ENCODE results near the gene ELK1. TPM values are rescaled to one million over a fixed set of nuclear protein-coding genes. Genes with fewer than 3 reads are reported as not detected.
"Not testable (repeated sequence)": the region's sequence is repeated elsewhere in the genome, so short reads cannot be mapped to it uniquely, and the experiment has no call there.

Gene ELK1
- total RNA-seq, 4 donors from 2014 or later: 11.6 to 27.5 (median 18.6) TPM

DNA sequence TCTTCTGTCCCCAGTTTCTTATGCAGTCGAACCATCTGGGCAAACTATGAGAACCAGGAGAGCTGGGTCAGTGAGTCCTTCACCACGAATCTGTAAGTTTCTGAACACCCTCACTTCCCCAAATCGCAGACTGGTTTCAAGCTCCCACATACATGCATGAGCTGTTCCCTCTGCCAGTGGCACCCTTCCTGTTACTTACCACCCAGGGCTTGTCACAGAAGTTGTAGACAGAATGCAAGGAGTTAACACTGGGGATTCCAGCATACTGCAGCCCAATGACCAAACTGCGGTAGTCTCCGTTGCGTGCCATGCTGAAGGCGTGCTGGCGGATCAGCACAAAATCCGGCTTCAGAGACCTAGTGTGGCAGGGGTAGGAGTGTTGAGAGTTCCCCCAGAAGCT lies 45.3 kb downstream of the ELK1 start:
- H3K4me3 ChIP-seq: no peak overlapping the region
- H3K27ac ChIP-seq: no peak overlapping the region
- H3K36me3 ChIP-seq: no peaks in the 10 kb centered on the region
- no peaks in the 10 kb centered on the region for H3K27me3 ChIP-seq
- TF ChIP-seq EP300 (IDR thresholded peaks at IDR 0.05; ENCODE audit: low read depth) (no peak), POLR2A (IDR thresholded peaks at IDR 0.05) (no peak)
- TF ChIP-seq, protein P1, sequence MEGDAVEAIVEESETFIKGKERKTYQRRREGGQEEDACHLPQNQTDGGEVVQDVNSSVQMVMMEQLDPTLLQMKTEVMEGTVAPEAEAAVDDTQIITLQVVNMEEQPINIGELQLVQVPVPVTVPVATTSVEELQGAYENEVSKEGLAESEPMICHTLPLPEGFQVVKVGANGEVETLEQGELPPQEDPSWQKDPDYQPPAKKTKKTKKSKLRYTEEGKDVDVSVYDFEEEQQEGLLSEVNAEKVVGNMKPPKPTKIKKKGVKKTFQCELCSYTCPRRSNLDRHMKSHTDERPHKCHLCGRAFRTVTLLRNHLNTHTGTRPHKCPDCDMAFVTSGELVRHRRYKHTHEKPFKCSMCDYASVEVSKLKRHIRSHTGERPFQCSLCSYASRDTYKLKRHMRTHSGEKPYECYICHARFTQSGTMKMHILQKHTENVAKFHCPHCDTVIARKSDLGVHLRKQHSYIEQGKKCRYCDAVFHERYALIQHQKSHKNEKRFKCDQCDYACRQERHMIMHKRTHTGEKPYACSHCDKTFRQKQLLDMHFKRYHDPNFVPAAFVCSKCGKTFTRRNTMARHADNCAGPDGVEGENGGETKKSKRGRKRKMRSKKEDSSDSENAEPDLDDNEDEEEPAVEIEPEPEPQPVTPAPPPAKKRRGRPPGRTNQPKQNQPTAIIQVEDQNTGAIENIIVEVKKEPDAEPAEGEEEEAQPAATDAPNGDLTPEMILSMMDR (IDR thresholded peaks at IDR 0.05): no peak
- no peak for DNase-seq
- intact Hi-C loops (cut with DNase I; ENCODE audit: low total_unique reads): no loop called here
- WGBS, 2 donors (ENCODE audit: low coverage in 1 of 2): 78% methylated on average over 9 of the region's 9 CpGs; no CpG with 5 or more reads in 1 of the 2 donors
- in situ Hi-C loops (cut with MboI; ENCODE audit: low pct_ligation_motif_present in 1 of 4, low pct_unique_long_range_greater_than_20kb in 1 of 4, low sequenced_read_pairs in 3 of 4): no loop called here
- H3K9me3 ChIP-seq: no peaks in the 10 kb centered on the region
- H3K4me1 ChIP-seq: no peaks in the 10 kb centered on the region

DNA sequence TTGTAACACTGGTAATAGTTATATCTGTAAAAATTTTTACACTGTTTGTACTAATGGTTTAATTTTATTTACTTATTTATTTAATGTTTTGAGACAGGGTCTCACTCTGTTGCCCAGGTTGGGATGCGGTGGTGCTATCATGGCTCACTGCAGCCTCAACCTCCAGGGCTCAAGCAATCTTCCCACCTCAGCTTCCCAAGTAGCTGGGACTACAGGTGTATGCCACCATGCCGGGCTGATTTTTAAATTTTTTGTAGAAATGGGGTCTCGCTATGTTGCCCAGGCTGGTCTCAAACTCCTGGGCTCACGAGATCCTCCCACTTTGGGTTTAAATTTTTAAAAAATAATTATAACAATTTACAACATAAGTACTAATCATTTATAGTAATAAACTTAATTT lies 47.2 kb downstream of the ELK1 start:
- 93% methylated on average over 4 of the region's 4 CpGs; no CpG with 5 or more reads in 1 of the 2 donors for WGBS, 2 donors (ENCODE audit: low coverage in 1 of 2)

DNA sequence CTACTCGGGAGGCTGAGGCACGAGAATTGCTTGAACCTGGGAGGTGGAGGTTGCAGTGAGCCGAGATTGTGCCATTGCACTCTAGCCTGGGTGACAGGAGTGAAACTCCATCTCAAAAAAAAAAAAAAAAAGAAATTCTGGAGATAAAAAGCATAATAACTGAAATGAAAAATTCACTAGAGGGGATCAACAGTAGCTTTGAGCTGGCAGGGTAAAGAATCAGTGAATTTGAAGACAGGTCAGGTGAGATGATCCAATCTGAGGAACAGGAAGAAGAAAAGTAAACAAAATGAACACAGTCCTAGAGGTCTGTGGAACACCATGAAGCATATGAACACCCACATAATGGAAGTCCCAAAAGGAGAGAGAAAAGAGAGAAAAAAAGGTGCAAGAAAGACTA lies 53.1 kb downstream of the ELK1 start:
- DNase-seq: no peak
- no peaks in the 10 kb centered on the region for H3K9me3 ChIP-seq
- H3K27me3 ChIP-seq: no peaks in the 10 kb centered on the region
- H3K4me1 ChIP-seq: no peaks in the 10 kb centered on the region
- in situ Hi-C loops (cut with MboI; ENCODE audit: low pct_ligation_motif_present in 1 of 4, low pct_unique_long_range_greater_than_20kb in 1 of 4, low sequenced_read_pairs in 3 of 4) (no loop called here), intact Hi-C loops (cut with DNase I; ENCODE audit: low total_unique reads) (no loop called here)
- no peak overlapping the region for H3K27ac ChIP-seq
- WGBS, 2 donors (ENCODE audit: low coverage in 1 of 2): 89% methylated on average over 3 of the region's 3 CpGs; no CpG with 5 or more reads in 1 of the 2 donors
- TF ChIP-seq, protein P1 (IDR thresholded peaks at IDR 0.05): no peak
- TF ChIP-seq POLR2A (IDR thresholded peaks at IDR 0.05) (no peak), EP300 (IDR thresholded peaks at IDR 0.05; ENCODE audit: low read depth) (no peak), POLR2AphosphoS5 (IDR thresholded peaks at IDR 0.05) (no peak)
- no peak overlapping the region for H3K4me3 ChIP-seq
- no peaks in the 10 kb centered on the region for H3K36me3 ChIP-seq

More for the DNA sequence above, 47.2 kb downstream of the ELK1 start:
- intact Hi-C loops (cut with DNase I; ENCODE audit: low total_unique reads); H3K27ac ChIP-seq; H3K9me3 ChIP-seq; DNase-seq; in situ Hi-C loops (cut with MboI; ENCODE audit: low pct_ligation_motif_present in 1 of 4, low pct_unique_long_range_greater_than_20kb in 1 of 4, low sequenced_read_pairs in 3 of 4); H3K4me1 ChIP-seq; H3K4me3 ChIP-seq; H3K27me3 ChIP-seq; H3K36me3 ChIP-seq: not testable (repeated sequence)

DNA sequence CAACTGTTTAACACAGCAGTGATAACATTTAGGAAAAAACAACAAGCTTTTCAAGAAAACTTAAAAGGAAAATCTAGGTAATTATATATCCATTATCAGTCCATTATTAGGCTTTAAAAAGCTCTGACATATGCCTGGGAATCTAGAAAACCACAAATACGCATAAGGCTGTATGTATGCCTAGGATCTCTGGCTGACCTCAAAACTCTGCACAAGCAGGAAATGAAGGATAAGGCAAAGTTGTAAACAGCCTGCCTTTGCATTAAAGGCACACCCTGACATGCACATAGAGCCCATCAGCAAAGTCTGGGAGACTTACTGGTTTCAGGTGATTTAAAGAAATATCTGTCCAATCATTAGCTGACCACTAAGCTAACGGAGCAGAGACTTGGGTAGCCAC lies 54.1 kb downstream of the ELK1 start:
- TF ChIP-seq EP300 (IDR thresholded peaks at IDR 0.05; ENCODE audit: low read depth): no peak
- TF ChIP-seq POLR2AphosphoS5 (IDR thresholded peaks at IDR 0.05): no peak
- intact Hi-C loops (cut with DNase I; ENCODE audit: low total_unique reads): no loop called here

DNA sequence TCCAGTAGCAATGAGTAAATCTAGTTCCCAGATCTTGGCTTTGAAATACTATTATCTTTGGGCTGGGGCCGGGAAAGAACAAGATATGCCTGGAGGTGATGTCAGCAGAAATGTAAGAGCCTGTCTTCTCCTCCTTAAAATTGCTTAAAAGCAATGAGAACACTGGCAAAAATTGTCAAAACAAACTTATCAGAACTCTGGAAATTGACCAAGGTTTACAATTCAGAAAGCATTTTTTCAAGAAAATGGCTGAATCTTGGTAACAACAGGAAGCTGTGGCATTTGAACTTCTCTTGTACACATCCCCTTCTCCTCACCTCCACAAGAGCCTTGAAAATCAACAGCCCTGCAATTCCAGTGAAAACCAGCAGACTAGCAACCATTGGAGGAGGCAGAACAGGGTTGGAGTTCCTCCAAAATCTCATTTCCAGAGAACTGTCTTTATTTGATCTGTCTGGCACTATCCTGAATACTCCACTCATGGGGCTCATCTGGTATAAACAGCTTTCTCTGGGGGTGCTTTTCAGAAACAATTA lies 54.6 kb downstream of the ELK1 start:
- no peak overlapping the region for H3K27ac ChIP-seq
- intact Hi-C loops (cut with DNase I; ENCODE audit: low total_unique reads) (no loop called here), in situ Hi-C loops (cut with MboI; ENCODE audit: low pct_ligation_motif_present in 1 of 4, low pct_unique_long_range_greater_than_20kb in 1 of 4, low sequenced_read_pairs in 3 of 4) (no loop called here)
- TF ChIP-seq POLR2A (IDR thresholded peaks at IDR 0.05) (no peak), POLR2AphosphoS5 (IDR thresholded peaks at IDR 0.05) (no peak), EP300 (IDR thresholded peaks at IDR 0.05; ENCODE audit: low read depth) (no peak)
- TF ChIP-seq, protein P1 (IDR thresholded peaks at IDR 0.05): no peak
- no peaks in the 10 kb centered on the region for H3K9me3 ChIP-seq
- H3K27me3 ChIP-seq: no peaks in the 10 kb centered on the region
- WGBS, 2 donors (ENCODE audit: low coverage in 1 of 2): 60 to 66% methylated on average over 1 of the region's 1 CpG
- DNase-seq: no peak
- H3K4me1 ChIP-seq: no peaks in the 10 kb centered on the region
- H3K4me3 ChIP-seq: no peak overlapping the region
- no peaks in the 10 kb centered on the region for H3K36me3 ChIP-seq

More for the DNA sequence above, 54.1 kb downstream of the ELK1 start:
- no peak for DNase-seq
- no peaks in the 10 kb centered on the region for H3K36me3 ChIP-seq
- H3K9me3 ChIP-seq: no peaks in the 10 kb centered on the region
- no peak overlapping the region for H3K4me3 ChIP-seq
- H3K27me3 ChIP-seq: no peaks in the 10 kb centered on the region
- no peaks in the 10 kb centered on the region for H3K4me1 ChIP-seq
- in situ Hi-C loops (cut with MboI; ENCODE audit: low pct_ligation_motif_present in 1 of 4, low pct_unique_long_range_greater_than_20kb in 1 of 4, low sequenced_read_pairs in 3 of 4): no loop called here
- no peak overlapping the region for H3K27ac ChIP-seq
- 60 to 77% methylated on average over 1 to 2 of the region's 2 CpGs for WGBS, 2 donors (ENCODE audit: low coverage in 1 of 2)
